Glomerular endothelial cell (primary cell): Measurements from ENCODE around the gene NLGN4Y. TPM values are rescaled to one million over a fixed set of nuclear protein-coding genes. Genes with fewer than 3 reads are reported as not detected.
"Not testable (repeated sequence)": the region's sequence is repeated elsewhere in the genome, so short reads cannot be mapped to it uniquely, and the experiment has no call there.

ENCODE experiments used
- DNase-seq: peaks from one replicate; pipeline ENCODE4 v3.0.0-alpha.2; 2011; ENCODE audit warnings: low read depth, low spot score; ENCODE audit errors: extremely low read depth
- total RNA-seq: library from RNA; depleted of rRNA; stranded (reverse); fragments of >200 nt; gene quantifications from 2 replicates; pipeline ENCODE4 v1.2.3, GENCODE V29; 2015

Gene NLGN4Y
- total RNA-seq, 1 donor from 2014 or later = not detected

GRCh38 chrY:14834103-14835060 is 310.1 kb downstream of the NLGN4Y start:
- DNase-seq = no peak

GRCh38 chrY:14837466-14837865 is 313.1 kb downstream of the NLGN4Y start:
- DNase-seq = no peak

- DNase-seq = no peak
Measured at GRCh38 chrY:14850734-14851133, 326.4 kb downstream of the NLGN4Y start.

- no peak for DNase-seq
Measured at GRCh38 chrY:14860448-14860847, 336.1 kb downstream of the NLGN4Y start.

GRCh38 chrY:14861033-14861432 is 336.7 kb downstream of the NLGN4Y start:
- not testable (repeated sequence) for DNase-seq

GRCh38 chrY:14871971-14872370 is 347.6 kb downstream of the NLGN4Y start:
- DNase-seq = no peak
